ENCODE results near the gene AP2B1. TPM values are rescaled to one million over a fixed set of nuclear protein-coding genes. Genes with fewer than 3 reads are reported as not detected.

AP2B1 gene
- total RNA-seq, 2 donors from 2014 or later: 255 to 258 TPM

DNA sequence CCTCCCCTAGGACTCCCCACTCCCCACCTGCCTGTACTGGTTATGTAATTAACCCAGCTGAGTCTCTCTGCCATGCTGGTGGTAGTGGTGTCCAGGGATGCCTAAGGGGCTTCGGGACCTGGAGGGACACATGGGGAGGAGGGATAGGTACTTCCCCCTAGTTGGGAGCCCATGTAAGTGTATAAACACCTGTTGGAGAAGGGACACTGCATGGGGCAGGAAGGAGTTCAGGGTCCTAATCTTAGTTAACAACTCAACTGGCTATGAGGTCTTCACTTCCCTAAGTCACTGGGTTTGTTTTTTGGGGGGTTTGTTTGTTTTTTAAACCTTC, 145.6 kb downstream of the AP2B1 start:
- Histone ChIP-seq H3K36me3 (ENCODE audit: control insufficient read depth, insufficient read depth, low read length) (peaks cover 8% of the 10 kb centered on the region), H3K4me3 (ENCODE audit: low read length) (peak overlapping the region; percentile 88), H3K9me3 (ENCODE audit: control insufficient read depth, low read length) (no peaks in the 10 kb centered on the region), H3K4me1 (ENCODE audit: control insufficient read depth, insufficient read depth, low read length) (peaks cover 26% of the 10 kb centered on the region), H3K27ac (ENCODE audit: low read depth, low read length) (no peak overlapping the region), H3K9ac (ENCODE audit: extremely low read depth, low read length, poor library complexity, severe bottlenecking) (peak overlapping the region; percentile 40), H3K27me3 (ENCODE audit: control insufficient read depth, insufficient read depth, low read length, poor library complexity, severe bottlenecking) (no peaks in the 10 kb centered on the region)
- Mint-ChIP-seq H3K4me1 (peaks cover 32% of the 10 kb centered on the region), H3K4me3 (peak overlapping the region; percentile 80), H3K36me3 (ENCODE audit: low read depth) (peaks cover 4% of the 10 kb centered on the region), H3K27me3 (ENCODE audit: insufficient read depth) (peaks cover 24% of the 10 kb centered on the region), H3K27ac (no peak overlapping the region), H3K9me3 (no peaks in the 10 kb centered on the region)
- WGBS, 2 experiments (ENCODE audit: insufficient coverage in 1 of 2, insufficient read length in 1 of 2): 83% methylated on average over 1 of the region's 1 CpG
- TF ChIP-seq CTCF (conservative IDR thresholded peaks at IDR 0.05): no peak
- no peak for DNase-seq

- DNase-seq: peak; percentile 58
- 94 to 95% methylated on average over 4 to 6 of the region's 6 CpGs for WGBS, 2 experiments (ENCODE audit: insufficient coverage in 1 of 2, insufficient read length in 1 of 2)
- peaks cover 21% of the 10 kb centered on the region for H3K4me1 ChIP-seq (ENCODE audit: control insufficient read depth, insufficient read depth, low read length)
- no peak overlapping the region for H3K27ac ChIP-seq (ENCODE audit: low read depth, low read length)
- no peak overlapping the region for H3K4me3 Mint-ChIP-seq
- H3K9ac ChIP-seq (ENCODE audit: extremely low read depth, low read length, poor library complexity, severe bottlenecking): no peak overlapping the region
- H3K27me3 ChIP-seq (ENCODE audit: control insufficient read depth, insufficient read depth, low read length, poor library complexity, severe bottlenecking): peaks cover 4% of the 10 kb centered on the region
- peaks cover 30% of the 10 kb centered on the region for H3K27me3 Mint-ChIP-seq (ENCODE audit: insufficient read depth)
- H3K4me1 Mint-ChIP-seq: peaks cover 26% of the 10 kb centered on the region
- H3K9me3 ChIP-seq (ENCODE audit: control insufficient read depth, low read length): no peaks in the 10 kb centered on the region
- H3K9me3 Mint-ChIP-seq: no peaks in the 10 kb centered on the region
- peaks cover 4% of the 10 kb centered on the region for H3K36me3 Mint-ChIP-seq (ENCODE audit: low read depth)
- no peak overlapping the region for H3K27ac Mint-ChIP-seq
- peaks cover 8% of the 10 kb centered on the region for H3K36me3 ChIP-seq (ENCODE audit: control insufficient read depth, insufficient read depth, low read length)
- H3K4me3 ChIP-seq (ENCODE audit: low read length): no peak overlapping the region
- TF ChIP-seq CTCF (conservative IDR thresholded peaks at IDR 0.05): no peak
These were observed 146.2 kb downstream of the AP2B1 start for GRCh38 chr17:35733366-35733765.

DNA sequence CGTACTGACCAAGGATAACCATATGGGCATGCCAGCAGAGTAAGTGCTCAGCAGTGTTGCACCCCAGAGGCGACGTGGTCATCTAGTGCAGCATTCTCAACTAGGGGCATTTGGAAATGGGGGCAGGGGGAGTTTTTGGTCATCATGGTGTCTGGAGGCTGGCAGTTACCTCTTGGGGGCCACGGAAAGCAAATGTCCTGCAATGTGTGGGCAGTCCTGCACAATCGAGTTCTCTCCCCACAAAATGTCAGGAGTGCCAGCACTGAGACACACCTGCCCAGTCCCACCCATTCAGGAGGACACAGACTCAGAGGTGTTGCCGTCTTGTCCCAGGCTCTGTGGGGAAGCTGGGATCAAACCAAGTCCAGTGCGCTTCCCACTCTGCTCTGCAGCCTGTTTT, 147.3 kb downstream of the AP2B1 start:
- peaks cover 40% of the 10 kb centered on the region for H3K27me3 Mint-ChIP-seq (ENCODE audit: insufficient read depth)
- H3K27me3 ChIP-seq (ENCODE audit: control insufficient read depth, insufficient read depth, low read length, poor library complexity, severe bottlenecking): peaks cover 14% of the 10 kb centered on the region
- H3K27ac Mint-ChIP-seq: no peak overlapping the region
- H3K9me3 ChIP-seq (ENCODE audit: control insufficient read depth, low read length): no peaks in the 10 kb centered on the region
- 90 to 95% methylated on average over 7 of the region's 7 CpGs for WGBS, 2 experiments (ENCODE audit: insufficient coverage in 1 of 2, insufficient read length in 1 of 2)
- H3K4me1 ChIP-seq (ENCODE audit: control insufficient read depth, insufficient read depth, low read length): peaks cover 13% of the 10 kb centered on the region
- peaks cover 4% of the 10 kb centered on the region for H3K36me3 Mint-ChIP-seq (ENCODE audit: low read depth)
- H3K4me3 Mint-ChIP-seq: no peak overlapping the region
- H3K4me3 ChIP-seq (ENCODE audit: low read length): no peak overlapping the region
- H3K9me3 Mint-ChIP-seq: no peaks in the 10 kb centered on the region
- H3K36me3 ChIP-seq (ENCODE audit: control insufficient read depth, insufficient read depth, low read length): peaks cover 8% of the 10 kb centered on the region
- no peak for TF ChIP-seq CTCF (conservative IDR thresholded peaks at IDR 0.05)
- no peak overlapping the region for H3K27ac ChIP-seq (ENCODE audit: low read depth, low read length)
- DNase-seq: no peak
- H3K4me1 Mint-ChIP-seq: peaks cover 17% of the 10 kb centered on the region
- no peak overlapping the region for H3K9ac ChIP-seq (ENCODE audit: extremely low read depth, low read length, poor library complexity, severe bottlenecking)
